A172 (cell line): ENCODE results near the gene TPP1. TPM values are rescaled to one million over a fixed set of nuclear protein-coding genes. Genes with fewer than 3 reads are reported as not detected.

ENCODE experiments used
- DNase-seq: peaks from one replicate; pipeline ENCODE4 v3.0.0-alpha.2; 2015; ENCODE audit warnings: low spot score
- total RNA-seq: library from RNA; depleted of rRNA; stranded (reverse); fragments of >200 nt; shearing (Covaris generic); gene quantifications from 2 replicates; pipeline ENCODE4 v1.2.3, GENCODE V29; 2014; rRNA removed

The TPP1 gene
- total RNA-seq, 1 experiment from 2014 or later: 31.7 TPM

GRCh38 chr11:6563121-6563619 is 56.1 kb downstream of the TPP1 start:
- no peak for DNase-seq

Other genes with a start within 250 kb of the TPP1 start
- gene SMPD1, start 228.9 kb downstream of the TPP1 start, total RNA-seq: 140 and 147 TPM in 2 replicates
- gene APBB1, start 200.3 kb downstream of the TPP1 start, total RNA-seq: 58.4 and 63.3 TPM in 2 replicates
- 0.14 and 0.74 TPM in 2 replicates for gene HPX, start 178.4 kb downstream of the TPP1 start, total RNA-seq
- gene TRIM3, start 145.5 kb downstream of the TPP1 start, total RNA-seq: 27.3 and 32.8 TPM in 2 replicates
- 68.6 and 68.7 TPM in 2 replicates for gene ARFIP2, start 138.1 kb downstream of the TPP1 start, total RNA-seq
- gene TIMM10B, start 137.9 kb downstream of the TPP1 start, total RNA-seq: 32.4 and 58.1 TPM in 2 replicates
- 1.9 and 3.0 TPM in 2 replicates for gene DNHD1, start 122.1 kb downstream of the TPP1 start, total RNA-seq
- 14.0 and 35.3 TPM in 2 replicates for gene RRP8, start 15.8 kb downstream of the TPP1 start, total RNA-seq
- 210 and 231 TPM in 2 replicates for gene ILK, start 15.6 kb downstream of the TPP1 start, total RNA-seq
- 53.6 and 67.5 TPM in 2 replicates for gene TAF10, start 7.2 kb downstream of the TPP1 start, total RNA-seq
- 2.3 and 3.8 TPM in 2 replicates for gene DCHS1, start 36.4 kb upstream of the TPP1 start, total RNA-seq
- 121 and 417 TPM in 2 replicates for gene MRPL17, start 63.9 kb upstream of the TPP1 start, total RNA-seq
- gene OR2AG2, start 152.6 kb upstream of the TPP1 start, total RNA-seq: not detected in 2 replicates
- not detected in 2 replicates for gene OR2AG1, start 163.6 kb upstream of the TPP1 start, total RNA-seq
- gene OR6A2, start 180.3 kb upstream of the TPP1 start, total RNA-seq: not detected in 2 replicates
- not detected in 2 replicates for gene OR10A5, start 226.3 kb upstream of the TPP1 start, total RNA-seq
- not detected in 2 replicates for gene OR10A2, start 243.6 kb upstream of the TPP1 start, total RNA-seq